ENCODE data around the gene HHLA2.
"Not testable (repeated sequence)": the region's sequence is repeated elsewhere in the genome, so short reads cannot be mapped to it uniquely, and the experiment has no call there.

Gene HHLA2

DNA sequence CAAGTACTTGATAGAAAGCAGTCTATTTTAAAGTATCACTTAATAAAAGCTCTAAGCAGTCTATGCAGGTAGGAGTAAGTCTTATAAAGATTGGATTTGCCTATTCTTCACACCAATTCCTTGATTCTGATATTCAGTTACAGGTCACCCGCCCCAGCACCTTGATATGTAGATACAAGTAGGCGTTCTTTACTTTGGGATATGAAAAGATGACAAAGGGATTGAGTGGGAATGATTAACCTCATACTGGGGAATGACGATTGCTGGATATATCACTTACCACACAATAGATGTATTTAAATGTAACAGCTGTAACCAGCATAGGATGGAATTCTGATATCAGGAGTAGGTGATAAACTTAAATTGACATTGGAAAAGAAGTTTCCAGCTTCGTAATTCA, 47.1 kb downstream of the HHLA2 start:
- no peak for DNase-seq

DNA sequence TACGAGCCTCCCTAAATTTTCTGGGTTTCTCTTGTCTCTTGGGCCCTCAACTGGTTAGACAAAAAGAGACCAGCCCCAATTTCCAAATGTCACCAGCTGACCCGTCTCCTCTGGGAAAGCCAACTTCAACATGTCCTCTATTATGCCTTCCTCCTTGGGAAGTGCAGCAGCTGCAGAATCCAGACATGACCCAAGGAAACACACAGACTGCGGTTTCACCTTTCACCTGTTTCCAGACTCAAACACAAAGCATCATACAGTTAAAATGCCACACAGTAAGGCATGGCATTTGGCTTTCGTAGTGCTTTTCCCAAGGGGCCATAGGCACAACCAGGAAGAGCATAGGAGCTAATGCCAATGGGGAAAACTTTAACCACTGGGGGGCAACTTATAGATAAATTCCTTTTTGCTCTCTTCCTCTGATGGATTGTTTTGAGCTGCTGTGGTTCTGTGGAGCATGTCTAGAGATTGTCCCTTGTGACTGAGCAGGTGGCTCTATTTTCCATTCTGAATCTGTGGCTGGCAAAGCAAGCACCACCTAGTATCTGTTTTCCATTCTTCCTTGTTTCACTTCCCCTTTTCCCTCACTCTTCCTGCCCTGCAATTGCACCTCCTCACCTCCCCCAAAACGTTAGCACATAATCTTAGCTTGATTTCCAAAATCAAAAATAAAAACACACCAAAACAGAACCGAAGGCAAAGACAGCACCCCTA, 49.3 kb downstream of the HHLA2 start:
- DNase-seq, result no peak

GRCh38 chr3:108346301-108347227, 50.2 kb downstream of the HHLA2 start:
- DNase-seq, result no peak

- no peak for DNase-seq
Observed at GRCh38 chr3:108352176-108352575, 55.8 kb downstream of the HHLA2 start.

DNA sequence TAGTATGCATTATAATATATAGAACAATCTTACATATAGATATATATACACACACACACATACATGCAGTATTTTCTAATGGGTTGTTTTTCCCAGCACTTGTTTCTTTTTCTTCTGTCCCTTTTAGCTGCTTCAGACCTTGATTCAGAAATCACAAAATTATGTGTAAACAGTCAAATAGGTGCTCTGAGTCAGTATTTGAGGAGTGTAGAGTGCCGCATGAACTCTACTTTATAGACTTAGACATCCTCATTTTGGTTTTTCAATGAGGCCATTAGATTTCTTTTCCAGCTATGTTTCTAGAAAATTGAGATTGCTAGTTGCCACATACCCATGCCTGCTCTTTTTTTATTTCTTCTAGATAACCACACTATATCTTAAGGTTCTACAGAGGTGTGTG, 58.2 kb downstream of the HHLA2 start:
- DNase-seq, result no peak

DNA sequence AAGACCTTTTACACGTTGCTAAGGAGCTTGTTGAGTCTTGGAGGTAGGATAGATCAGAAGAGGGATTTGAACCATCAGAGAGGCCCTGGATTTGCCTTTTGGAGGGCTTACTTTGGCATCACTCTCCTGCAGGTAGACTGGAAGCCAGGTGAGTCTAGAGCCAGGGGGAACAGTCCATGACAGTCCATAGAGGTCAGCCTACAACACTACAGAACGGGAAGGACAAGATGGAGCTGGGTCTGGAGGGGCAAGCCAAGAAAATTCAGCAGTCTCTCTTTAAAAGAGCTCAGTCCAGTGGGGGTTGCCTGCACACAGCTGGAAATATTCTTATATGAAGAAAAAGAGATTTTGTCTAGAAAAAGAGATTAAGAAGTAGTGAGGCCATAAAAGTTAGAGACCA, 60.7 kb downstream of the HHLA2 start:
- no peak for DNase-seq

DNA sequence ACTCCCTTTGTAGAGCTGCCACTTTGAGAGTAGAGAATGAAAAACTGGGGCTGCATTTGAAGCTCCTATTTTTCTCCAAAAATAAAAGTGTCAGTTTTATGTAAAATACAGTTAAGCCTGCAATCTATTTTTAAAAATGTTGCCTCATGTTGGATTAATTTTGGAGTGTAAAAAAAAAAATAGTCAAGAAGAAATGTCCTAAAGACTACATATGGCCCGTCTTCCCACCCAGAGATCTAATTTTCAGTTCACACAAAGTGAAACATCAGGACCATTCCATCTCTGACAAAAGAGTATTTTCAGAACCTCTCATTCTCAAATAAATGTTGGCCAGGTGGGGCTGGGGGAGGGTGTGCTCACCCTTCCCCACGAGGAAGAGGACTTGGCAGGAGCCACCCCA, 62.7 kb downstream of the HHLA2 start:
- DNase-seq, result no peak

DNA sequence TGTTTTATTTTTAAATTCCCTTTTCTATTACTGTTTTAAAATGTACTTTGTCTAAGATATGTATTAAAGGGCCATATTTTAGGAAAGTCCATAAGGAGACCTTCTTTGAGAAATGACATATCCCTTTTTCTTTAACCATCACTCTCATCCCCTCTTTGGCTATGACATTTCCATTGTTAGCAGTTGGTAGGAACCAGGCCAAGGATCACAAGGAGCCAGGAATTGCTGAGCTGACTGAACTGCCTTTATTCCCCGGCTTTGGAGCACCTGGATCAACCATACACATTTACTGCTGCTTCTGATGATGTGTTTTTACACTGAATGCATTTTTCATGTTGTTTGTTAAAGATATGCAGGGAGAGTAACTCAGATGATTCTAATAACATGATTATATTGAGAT, 79.7 kb downstream of the HHLA2 start:
- no peak for DNase-seq

DNA sequence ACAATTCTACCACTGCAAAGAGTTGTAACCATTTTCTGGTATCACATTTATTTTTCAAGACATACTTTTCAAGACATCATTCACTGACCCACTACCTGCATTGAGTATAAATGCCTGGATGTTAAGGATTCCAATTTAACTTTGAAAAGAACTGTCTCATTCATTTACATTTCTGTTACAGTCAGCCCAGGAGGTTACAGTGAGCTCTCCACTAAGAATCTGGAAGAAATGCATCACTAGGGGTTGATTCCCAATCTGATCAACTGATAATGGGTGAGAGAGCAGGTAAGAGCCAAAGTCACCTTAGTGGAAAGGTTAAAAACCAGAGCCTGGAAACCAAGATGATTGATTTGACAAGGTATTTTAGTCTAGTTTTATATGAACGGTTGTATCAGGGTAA, 81.0 kb downstream of the HHLA2 start:
- no peak for DNase-seq

- no peak for DNase-seq
Observed at GRCh38 chr3:108378153-108378951, 82.0 kb downstream of the HHLA2 start.

- DNase-seq, result not testable (repeated sequence)
Observed at GRCh38 chr3:108378952-108379342, 82.6 kb downstream of the HHLA2 start.

DNA sequence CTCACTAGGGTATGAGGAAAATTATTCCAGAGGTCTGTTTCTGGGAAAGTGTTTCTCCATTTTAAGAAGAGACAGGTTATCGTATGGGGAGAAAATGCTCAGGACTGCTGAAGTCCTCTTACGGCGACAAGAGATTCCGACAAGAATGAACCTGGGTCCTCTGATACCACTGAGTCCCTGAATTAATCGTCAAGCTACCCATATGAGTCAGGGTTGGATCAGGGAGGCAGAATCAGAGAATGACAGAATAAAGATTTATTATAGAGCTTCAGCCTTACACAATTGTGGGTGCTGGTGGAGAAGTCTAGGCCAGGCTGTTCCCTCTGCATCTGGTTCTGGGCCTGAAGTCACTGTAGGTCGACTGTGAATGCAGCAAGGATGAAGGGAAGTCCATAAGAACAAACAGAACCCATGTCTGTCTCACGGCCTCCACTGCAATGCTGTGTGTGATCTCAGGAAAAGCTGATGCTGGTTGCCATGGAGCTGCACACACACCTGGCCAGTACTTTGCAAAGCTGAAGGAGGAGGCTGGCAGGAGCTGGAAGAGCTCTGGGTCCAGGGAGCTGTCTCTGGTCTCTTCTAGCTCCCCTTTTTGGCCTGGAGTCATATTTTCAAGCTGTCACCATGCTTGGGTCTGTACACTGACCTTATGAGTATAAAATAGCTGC, 83.9 kb downstream of the HHLA2 start:
- peak; percentile 26 for DNase-seq

DNA sequence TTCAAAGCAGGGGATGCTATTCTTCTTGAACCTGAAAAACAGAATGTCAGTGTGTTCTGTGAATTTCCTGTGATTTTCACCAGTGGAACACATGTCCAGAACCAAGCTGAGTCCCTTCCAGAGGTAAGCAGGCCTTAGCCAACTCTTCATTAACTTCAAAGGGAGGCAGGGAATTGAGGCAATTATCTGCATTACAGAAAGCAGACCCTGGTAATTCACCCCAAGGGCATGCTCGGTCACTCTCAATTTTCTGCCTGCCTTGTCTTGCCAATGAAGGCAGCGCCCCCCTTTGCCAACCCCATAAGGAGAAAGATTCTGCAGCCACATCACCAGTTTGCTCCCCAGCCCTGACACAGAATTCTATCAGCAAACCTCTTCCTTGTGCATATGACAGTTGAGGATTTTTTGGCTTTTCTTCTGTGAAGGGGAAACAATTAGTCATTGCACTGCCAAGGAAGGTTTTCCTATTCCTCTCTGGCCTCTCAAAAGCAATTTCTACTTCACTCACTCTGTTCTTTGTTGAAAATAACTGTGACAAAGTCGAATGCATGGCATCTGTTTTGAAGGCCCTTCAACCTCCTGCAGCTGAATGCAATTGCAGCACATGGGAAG, 85.3 kb downstream of the HHLA2 start:
- no peak for DNase-seq

DNA sequence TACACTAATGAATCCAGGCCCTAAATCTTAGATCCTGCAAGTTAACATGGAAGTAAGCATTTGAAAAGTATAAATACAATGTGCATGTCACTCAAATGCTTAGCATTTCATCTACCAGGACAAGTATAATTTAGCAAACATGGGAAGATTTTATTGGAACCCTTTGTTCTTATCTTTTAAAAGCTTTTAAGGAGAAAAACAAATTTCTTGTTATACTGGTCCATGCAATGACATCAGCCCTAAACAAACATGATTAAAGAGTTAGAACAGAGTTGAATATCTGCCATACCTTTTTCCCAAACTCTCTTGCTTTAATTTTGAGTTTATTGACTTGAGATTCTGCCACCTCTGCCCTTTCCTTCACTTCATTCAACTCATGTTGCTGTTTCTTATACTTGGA, 87.0 kb downstream of the HHLA2 start:
- no peak for DNase-seq

DNA sequence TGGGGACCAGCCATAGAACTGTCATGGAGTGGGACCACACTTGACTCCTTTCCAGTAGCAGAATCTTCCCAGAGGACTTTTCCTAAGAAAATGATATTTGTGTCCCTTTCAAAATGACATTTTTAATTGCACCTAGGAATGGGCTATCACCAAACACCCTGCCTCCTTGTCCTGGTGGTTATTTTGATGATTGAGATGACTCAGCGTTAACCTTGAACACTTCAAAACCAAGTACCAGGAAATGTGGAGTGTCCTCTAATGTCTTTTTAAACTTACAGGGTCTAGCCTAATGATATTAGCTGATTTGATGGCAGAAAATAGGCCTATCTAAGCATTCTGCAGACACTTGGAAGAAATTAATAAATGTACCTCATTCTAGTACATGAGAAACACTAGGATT, 90.7 kb downstream of the HHLA2 start:
- no peak for DNase-seq

DNA sequence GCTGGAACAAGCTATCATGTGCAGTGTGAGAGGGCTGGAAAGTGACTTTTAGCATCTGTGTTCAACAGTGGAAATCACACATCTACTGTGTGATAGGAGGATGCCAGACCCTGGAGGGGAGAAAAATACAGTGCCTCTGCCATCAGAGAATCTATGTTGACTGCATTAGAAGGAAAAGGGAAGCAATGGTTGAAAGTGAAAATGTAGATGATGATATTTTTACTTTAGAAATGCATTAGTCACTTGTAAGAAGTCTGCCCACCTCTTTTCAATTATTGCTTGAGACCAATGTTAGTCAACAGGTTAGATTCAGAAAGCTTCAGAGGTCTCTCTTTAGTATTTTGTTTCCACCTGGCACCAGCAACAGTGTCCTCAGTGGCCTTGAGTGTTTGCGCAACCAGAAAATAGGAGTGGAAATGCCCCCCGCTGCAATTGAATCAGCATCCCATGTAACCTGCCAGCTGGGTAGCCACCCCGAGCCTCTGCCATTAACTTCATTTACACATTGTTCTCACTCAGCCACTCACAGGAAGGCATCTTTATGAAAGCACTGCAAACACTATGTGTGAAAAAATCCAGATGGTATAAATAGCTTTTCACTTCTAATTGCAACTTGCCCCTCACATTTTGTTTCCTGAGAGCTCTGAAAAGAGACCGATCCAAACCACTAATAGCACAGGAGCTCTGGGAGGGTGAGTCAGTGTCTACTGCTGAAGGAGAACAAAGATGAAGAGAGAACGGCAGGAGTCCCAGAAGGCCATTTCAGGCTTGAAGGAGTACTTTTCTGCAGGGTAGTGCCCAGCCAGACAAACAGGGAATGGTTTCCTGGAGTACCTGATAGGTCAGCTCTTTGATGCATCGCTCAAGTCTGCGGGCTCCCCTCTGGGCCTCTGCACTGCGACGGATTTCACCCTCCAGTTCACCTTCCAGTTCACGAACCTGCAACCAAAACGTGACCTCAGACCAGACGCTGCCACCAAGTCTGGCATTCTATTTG, 92.1 kb downstream of the HHLA2 start:
- DNase-seq, result peak; percentile 60

- DNase-seq, result no peak
Observed at GRCh38 chr3:108389372-108389771, 93.0 kb downstream of the HHLA2 start.

DNA sequence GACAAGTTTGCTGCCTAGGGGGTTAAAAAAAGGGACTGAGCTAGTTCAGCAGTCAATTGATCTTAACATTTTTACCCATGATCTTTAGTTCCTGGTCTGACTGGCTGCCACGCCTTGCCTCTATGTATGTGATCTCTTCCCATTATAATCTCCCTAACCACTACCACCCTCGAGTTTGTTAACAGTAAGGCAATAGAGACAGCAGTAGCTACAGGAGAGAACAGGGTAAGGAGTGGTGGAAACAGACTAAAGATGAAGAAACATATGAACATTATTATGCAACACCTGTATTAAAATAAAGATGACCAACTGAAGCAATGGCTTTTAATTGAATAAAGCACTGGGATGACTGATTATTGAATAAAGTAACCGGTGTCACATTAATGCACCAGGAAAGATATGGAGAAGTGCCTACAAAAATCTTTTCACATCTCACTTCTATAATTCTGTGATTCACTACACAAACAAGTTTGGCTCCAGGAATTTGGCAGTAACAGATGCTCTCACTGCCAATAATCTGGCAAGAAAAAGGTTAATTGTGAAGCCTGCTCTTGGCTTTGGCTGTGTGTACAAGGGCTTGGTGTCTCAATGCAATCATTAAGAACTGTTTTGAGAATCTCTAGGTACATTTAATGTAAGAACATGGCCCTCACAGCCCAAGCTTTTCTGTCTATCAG, 95.7 kb downstream of the HHLA2 start:
- DNase-seq, result no peak

- no peak for DNase-seq
Observed at GRCh38 chr3:108393128-108393900, 97.0 kb downstream of the HHLA2 start.

DNA sequence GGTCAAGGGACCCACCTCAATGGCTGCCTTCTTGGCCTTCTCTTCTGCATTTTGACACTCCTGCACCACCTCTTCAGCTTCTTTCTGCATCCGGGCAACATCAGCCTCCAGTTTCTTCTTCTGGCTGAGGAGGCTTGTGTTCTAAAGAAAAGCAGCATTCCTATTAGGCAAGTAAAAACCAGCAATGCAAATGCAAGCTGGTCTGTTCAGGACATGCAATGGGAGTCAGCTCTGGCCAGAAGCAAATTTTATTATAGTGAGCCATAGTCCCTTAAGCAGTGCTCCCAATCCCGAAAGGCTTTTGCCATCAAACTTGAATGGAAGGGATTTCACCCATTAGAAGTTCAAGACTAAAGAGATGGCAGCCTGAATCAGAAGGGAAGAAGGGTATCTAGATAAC, 97.7 kb downstream of the HHLA2 start:
- DNase-seq, result no peak
